ENCODE measurements around the gene SRPK3.

The SRPK3 gene

DNA sequence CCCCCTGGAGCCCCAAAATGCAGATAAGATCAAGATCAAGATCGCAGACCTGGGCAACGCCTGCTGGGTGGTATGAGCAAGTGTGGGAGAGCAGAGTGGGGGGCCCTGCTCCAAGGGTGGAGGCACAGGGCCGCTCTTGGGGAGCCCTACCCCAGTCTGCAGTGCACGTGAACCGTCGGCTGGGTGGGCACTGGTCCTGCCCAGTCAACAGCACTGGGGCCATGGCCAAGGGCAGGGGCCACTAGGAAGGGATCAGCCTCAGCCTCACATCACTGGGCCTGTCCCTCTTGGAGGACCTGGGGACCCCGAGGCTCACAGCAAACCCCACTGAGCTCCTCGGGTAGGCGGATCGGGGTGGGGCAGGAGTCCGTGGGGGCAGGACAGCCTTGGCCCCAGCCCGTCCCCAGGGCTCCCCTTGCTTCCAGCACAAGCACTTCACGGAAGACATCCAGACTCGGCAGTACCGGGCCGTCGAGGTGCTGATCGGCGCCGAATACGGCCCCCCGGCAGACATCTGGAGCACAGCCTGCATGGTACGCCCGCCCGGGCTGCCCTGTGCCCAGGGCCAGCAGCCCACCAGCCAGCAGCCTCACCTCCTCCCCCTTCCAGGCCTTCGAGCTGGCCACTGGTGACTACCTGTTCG lies 3.6 kb downstream of the SRPK3 start:
- Histone ChIP-seq H3K9me3 (ENCODE audit: severe bottlenecking) (no peaks in the 10 kb centered on the region), H3K36me3 (ENCODE audit: low read depth) (0 out of 2 replicates have a peak, but pooled peaks cover 4% of the 10 kb centered on the region), H3K27me3 (ENCODE audit: insufficient read depth, poor library complexity, severe bottlenecking) (no peaks in the 10 kb centered on the region), H3K4me1 (ENCODE audit: insufficient read depth, poor library complexity, severe bottlenecking) (no peaks in the 10 kb centered on the region), H3K4me3 (ENCODE audit: severe bottlenecking) (no peak overlapping the region), H3K27ac (ENCODE audit: poor library complexity, severe bottlenecking) (no peak overlapping the region)
- no peak for ATAC-seq (ENCODE audit: low read depth)
- no peak for DNase-seq (ENCODE audit: low spot score)
- TF ChIP-seq, protein P1, sequence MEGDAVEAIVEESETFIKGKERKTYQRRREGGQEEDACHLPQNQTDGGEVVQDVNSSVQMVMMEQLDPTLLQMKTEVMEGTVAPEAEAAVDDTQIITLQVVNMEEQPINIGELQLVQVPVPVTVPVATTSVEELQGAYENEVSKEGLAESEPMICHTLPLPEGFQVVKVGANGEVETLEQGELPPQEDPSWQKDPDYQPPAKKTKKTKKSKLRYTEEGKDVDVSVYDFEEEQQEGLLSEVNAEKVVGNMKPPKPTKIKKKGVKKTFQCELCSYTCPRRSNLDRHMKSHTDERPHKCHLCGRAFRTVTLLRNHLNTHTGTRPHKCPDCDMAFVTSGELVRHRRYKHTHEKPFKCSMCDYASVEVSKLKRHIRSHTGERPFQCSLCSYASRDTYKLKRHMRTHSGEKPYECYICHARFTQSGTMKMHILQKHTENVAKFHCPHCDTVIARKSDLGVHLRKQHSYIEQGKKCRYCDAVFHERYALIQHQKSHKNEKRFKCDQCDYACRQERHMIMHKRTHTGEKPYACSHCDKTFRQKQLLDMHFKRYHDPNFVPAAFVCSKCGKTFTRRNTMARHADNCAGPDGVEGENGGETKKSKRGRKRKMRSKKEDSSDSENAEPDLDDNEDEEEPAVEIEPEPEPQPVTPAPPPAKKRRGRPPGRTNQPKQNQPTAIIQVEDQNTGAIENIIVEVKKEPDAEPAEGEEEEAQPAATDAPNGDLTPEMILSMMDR (IDR thresholded peaks at IDR 0.05; ENCODE audit: poor library complexity, severe bottlenecking) = no peak

DNA sequence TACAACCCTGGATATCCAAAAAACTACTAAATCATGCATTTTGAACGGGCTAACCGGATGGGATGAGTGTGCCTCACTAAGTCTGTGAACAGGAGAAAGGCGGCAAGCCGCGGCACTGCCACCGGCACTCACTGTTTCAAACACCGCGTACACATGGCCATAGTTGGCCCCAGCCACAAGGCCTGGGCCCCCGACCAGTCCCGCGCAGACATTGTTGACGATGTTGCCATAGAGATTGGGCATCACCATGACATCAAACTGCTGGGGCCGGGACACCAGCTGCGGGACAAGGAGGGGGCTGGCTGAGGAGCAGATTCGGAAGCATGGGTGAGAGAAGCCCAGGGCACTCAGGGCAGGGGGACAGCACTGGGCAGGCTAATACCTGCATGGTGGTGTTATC lies 5.8 kb downstream of the SRPK3 start:
- Histone ChIP-seq H3K27me3 (ENCODE audit: insufficient read depth, poor library complexity, severe bottlenecking) (no peaks in the 10 kb centered on the region), H3K27ac (ENCODE audit: poor library complexity, severe bottlenecking) (no peak overlapping the region), H3K4me1 (ENCODE audit: insufficient read depth, poor library complexity, severe bottlenecking) (no peaks in the 10 kb centered on the region), H3K36me3 (ENCODE audit: low read depth) (0 out of 2 replicates have a peak, but pooled peaks cover 4% of the 10 kb centered on the region), H3K9me3 (ENCODE audit: severe bottlenecking) (no peaks in the 10 kb centered on the region), H3K4me3 (ENCODE audit: severe bottlenecking) (no peak overlapping the region)
- DNase-seq (ENCODE audit: low spot score) (no peak), ATAC-seq (ENCODE audit: low read depth) (no peak)
- TF ChIP-seq, protein P1 (IDR thresholded peaks at IDR 0.05; ENCODE audit: poor library complexity, severe bottlenecking) = no peak

DNA sequence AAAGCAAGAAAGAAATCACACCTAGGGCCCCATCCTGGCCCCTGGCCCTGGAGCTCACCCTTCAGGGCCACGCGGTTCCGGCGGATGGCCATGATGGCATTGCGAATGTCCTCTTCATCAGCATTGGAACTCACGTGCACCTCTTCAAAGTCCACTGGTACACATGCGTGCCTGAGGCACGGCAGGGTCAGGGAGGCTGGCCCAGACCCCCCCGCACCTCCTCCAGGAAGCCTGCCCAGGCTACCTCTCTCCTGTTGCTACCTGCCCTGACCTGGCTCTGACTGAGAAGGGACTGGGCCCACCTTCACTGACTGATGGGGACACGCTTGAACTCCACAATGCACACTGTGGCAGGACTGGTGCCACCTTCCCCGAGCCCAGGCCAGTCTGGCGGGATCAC lies 8.8 kb downstream of the SRPK3 start:
- no peak for DNase-seq (ENCODE audit: low spot score)

DNA sequence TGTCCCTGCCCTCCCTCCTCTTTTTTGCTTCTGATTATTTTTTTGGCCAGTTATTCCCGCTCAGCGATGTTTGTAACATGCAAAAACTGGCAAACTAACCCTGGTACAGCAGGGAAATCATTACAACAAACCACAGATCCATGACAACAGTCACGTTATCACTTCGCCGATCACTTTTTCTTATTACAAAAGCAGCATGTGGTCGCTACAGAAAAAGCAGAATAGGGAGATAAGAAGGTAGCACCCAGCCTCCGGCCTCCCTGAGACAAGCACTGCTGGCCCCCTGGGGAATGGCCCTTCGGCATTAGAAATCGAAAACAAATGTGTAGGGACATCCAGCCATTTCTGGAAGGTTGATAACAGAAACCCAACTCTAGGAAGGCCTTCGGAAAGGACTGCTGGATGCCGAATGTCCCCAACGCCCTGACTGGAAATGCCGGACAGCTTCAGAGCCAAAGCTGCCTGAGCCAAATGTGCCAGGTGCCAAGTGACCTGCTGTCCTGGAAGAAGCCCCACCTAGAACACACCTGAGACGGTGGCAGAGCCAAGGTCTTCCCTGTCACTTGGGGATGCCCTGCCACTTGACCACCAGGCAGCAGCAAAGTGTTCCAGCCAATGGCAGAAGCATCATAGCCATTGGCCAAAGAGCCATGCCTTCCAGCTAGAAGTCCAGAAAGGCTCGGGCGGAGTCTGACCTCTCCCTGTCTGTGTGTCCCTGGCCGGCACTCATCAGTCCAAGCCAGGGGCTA lies 10.4 kb downstream of the SRPK3 start:
- DNase-seq (ENCODE audit: low spot score) (no peak), ATAC-seq (ENCODE audit: low read depth) (no peak)
- no peak overlapping the region for H3K27ac ChIP-seq (ENCODE audit: poor library complexity, severe bottlenecking)
- H3K9me3 ChIP-seq (ENCODE audit: severe bottlenecking) = no peaks in the 10 kb centered on the region
- TF ChIP-seq, protein P1 (IDR thresholded peaks at IDR 0.05; ENCODE audit: poor library complexity, severe bottlenecking) = no peak
- no peaks in the 10 kb centered on the region for H3K27me3 ChIP-seq (ENCODE audit: insufficient read depth, poor library complexity, severe bottlenecking)
- H3K4me1 ChIP-seq (ENCODE audit: insufficient read depth, poor library complexity, severe bottlenecking) = no peaks in the 10 kb centered on the region
- no peak overlapping the region for H3K4me3 ChIP-seq (ENCODE audit: severe bottlenecking)
- H3K36me3 ChIP-seq (ENCODE audit: low read depth) = 0 out of 2 replicates have a peak, but pooled peaks cover 2% of the 10 kb centered on the region

More for the DNA sequence above, 8.8 kb downstream of the SRPK3 start:
- TF ChIP-seq, protein P1 (IDR thresholded peaks at IDR 0.05; ENCODE audit: poor library complexity, severe bottlenecking) = no peak
- Histone ChIP-seq H3K4me3 (ENCODE audit: severe bottlenecking) (no peak overlapping the region), H3K27me3 (ENCODE audit: insufficient read depth, poor library complexity, severe bottlenecking) (no peaks in the 10 kb centered on the region), H3K4me1 (ENCODE audit: insufficient read depth, poor library complexity, severe bottlenecking) (no peaks in the 10 kb centered on the region), H3K9me3 (ENCODE audit: severe bottlenecking) (no peaks in the 10 kb centered on the region), H3K36me3 (ENCODE audit: low read depth) (0 out of 2 replicates have a peak, but pooled peaks cover 4% of the 10 kb centered on the region), H3K27ac (ENCODE audit: poor library complexity, severe bottlenecking) (no peak overlapping the region)
- ATAC-seq (ENCODE audit: low read depth) = no peak

DNA sequence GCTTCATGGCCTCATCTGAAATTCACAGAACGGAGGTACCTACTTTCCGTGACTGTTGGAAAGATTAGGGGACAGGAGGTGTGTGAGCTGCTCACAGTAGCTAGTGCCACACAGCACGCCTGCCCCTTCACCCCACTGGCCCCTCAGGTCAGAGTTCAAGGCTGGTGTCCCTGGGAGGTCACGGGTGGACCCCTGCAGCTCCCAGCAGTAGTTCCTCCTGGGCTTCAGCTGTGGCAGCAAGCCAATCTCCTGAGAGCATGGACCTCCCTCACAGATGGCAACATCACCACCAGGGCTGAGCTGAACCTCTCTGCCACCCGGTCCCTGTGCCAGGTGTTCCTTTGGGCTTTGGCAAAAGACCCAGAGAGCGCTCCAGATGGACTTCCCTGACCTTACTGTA lies 11.5 kb downstream of the SRPK3 start:
- no peak for DNase-seq (ENCODE audit: low spot score)
- no peak overlapping the region for H3K27ac ChIP-seq (ENCODE audit: poor library complexity, severe bottlenecking)
- no peaks in the 10 kb centered on the region for H3K9me3 ChIP-seq (ENCODE audit: severe bottlenecking)
- no peaks in the 10 kb centered on the region for H3K4me1 ChIP-seq (ENCODE audit: insufficient read depth, poor library complexity, severe bottlenecking)
- H3K4me3 ChIP-seq (ENCODE audit: severe bottlenecking) = no peak overlapping the region
- no peaks in the 10 kb centered on the region for H3K36me3 ChIP-seq (ENCODE audit: low read depth)
- TF ChIP-seq, protein P1 (IDR thresholded peaks at IDR 0.05; ENCODE audit: poor library complexity, severe bottlenecking) = no peak
- ATAC-seq (ENCODE audit: low read depth) = no peak
- no peaks in the 10 kb centered on the region for H3K27me3 ChIP-seq (ENCODE audit: insufficient read depth, poor library complexity, severe bottlenecking)

Data from RWPE2 (cell line).